GM13977 (cell line): ENCODE data around the gene SRRT.
"Not testable (repeated sequence)": the region's sequence is repeated elsewhere in the genome, so short reads cannot be mapped to it uniquely, and the experiment has no call there.

Experiments
- DNase-seq: peaks from one replicate; pipeline ENCODE4 v3.0.0; 2012; ENCODE audit warnings: low spot score
- CTCF ChIP-seq: IDR thresholded peaks from 2 replicates; pipeline ENCODE4 v1.5.1; 2012; ENCODE audit warnings: mild to moderate bottlenecking, control low read depth; ENCODE audit not compliant: insufficient read depth; ENCODE audit errors: extremely low read depth, missing control alignments
- in situ Hi-C: fragments of 300-500 bp; cut with MboI; formaldehyde crosslinking; loops from one replicate; pipeline ENCODE4 v1.12.0; 2022; ENCODE audit warnings: low sequenced_read_pairs, low pct_unique_long_range_greater_than_20kb, mixed read lengths, inconsistent platforms; ENCODE audit not compliant: unreplicated experiment

SRRT gene

GRCh38 chr7:100914208-100914878 is 39.4 kb downstream of the SRRT start:
- in situ Hi-C loops = no loop called here
- TF ChIP-seq CTCF = no peak
- DNase-seq = no peak

GRCh38 chr7:100914879-100915447 is 40.1 kb downstream of the SRRT start:
- DNase-seq = no peak
- TF ChIP-seq CTCF = no peak
- in situ Hi-C loops = no loop called here

- in situ Hi-C loops, DNase-seq: not testable (repeated sequence)
These were observed 44.4 kb downstream of the SRRT start for GRCh38 chr7:100919335-100919734.

GRCh38 chr7:100919779-100920437 is 45.0 kb downstream of the SRRT start:
- in situ Hi-C loops, DNase-seq: not testable (repeated sequence)

GRCh38 chr7:100921039-100921438 is 46.1 kb downstream of the SRRT start:
- no peak for TF ChIP-seq CTCF
- DNase-seq = no peak
- in situ Hi-C loops = no loop called here

DNA sequence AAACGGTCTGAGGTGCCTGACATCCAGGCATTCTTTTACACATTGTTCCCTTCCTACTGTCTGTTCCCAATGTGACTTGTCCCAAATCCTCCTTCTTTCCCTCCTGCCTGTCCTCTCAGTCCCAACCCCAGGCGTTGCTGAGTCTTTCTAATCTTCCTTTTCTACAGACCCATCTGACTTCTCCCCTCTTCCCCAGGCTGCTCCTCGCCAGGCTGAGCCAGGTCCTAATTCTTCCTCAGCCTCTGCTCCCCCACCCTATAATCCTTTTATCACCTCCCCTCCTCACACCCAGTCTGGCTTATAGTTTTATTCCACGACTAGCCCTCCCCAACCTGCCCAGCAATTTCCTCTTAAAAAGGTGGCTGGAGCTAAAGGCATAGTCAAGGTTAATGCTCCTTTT is 48.7 kb downstream of the SRRT start:
- in situ Hi-C loops, DNase-seq: not testable (repeated sequence)

- no peak for DNase-seq
- no peak for TF ChIP-seq CTCF
- in situ Hi-C loops = no loop called here
These were observed 54.9 kb downstream of the SRRT start for GRCh38 chr7:100929808-100930174.

DNA sequence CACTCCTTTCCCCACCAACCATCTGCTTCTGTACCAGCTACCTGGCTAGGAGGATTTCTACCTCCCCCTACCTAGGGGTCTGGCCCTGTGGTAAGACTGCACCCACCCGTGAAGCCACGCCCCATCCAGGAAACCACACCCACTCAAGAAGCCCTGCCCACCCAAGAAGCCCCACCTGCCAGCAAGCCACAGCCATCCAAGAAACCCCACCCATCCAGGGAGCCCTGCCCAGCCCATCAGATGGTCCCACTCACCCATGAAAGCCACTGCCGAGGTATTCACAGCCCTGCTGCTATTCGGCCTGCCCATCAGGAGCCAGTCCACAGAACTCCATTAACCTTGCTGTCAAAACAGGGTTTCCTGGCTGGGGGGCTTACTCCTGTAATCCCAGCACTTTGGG is 58.8 kb downstream of the SRRT start:
- in situ Hi-C loops = no loop called here
- TF ChIP-seq CTCF = no peak
- DNase-seq = no peak

- in situ Hi-C loops, DNase-seq: not testable (repeated sequence)
These were observed 60.5 kb downstream of the SRRT start for GRCh38 chr7:100935381-100935780.

DNA sequence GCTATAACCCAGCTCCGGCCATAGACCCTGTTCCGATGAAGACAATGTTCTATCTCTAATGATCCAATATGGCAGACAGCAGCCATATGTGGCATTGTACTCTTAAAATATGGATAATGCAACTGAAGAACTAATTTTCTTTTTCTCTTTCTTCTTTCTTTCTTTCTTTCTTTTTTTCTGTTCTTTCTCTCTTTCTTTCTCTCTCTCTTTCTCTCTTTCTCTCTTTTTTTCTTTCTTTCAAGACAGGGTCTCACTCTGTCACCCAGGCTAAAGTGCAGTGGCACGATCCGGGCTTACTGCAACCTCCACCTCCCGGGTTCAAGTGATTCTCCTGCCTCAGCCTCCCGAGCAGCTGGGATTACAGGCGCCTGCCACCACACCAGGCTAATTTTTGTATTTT is 61.3 kb downstream of the SRRT start:
- DNase-seq, in situ Hi-C loops: not testable (repeated sequence)
